HG03521 (cell line): Measurements from ENCODE around the gene PUSL1.
"Not testable (repeated sequence)": the region's sequence is repeated elsewhere in the genome, so short reads cannot be mapped to it uniquely, and the experiment has no call there.

Experiments
- ATAC-seq: cut with Tn5 transposase; IDR thresholded peaks from one replicate; pipeline ENCODE4 v1.9.1; 2021; ENCODE audit warnings: mild to moderate bottlenecking, moderate library complexity; ENCODE audit not compliant: unreplicated experiment

The PUSL1 gene

DNA sequence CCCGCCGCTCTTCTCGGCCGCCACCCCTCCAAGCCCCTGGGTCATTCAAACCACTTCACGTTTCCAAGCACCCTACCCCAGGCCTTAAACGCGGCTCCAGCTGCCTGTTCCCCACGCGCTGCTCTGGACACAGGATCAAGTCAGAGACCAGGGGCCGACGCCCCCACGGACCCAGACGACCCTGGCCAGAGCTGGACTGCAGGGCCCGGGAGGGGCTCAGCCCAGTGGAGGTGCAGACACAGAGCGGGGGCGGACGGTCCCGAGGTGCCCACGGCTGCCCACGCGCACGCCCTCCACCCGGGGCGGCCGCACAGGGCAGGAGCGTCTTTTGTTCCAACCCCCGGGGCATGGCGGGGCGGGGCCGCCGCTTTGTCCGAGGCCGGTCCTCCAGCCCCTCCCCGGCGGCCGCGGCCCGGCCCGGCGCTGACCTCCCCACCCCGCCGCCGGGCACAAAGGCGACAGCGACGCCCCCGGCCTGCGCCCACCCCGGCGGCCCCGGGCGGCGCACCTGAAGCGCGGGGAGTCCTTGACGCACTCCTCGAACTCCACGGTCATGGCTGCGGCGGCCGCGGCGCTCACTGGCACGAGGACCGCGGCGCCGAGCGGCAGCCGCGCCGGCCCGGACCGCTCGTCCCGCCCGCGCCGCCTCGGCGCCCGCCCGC is 1.0 kb upstream of the PUSL1 start:
- ATAC-seq, result peak; percentile 2

DNA sequence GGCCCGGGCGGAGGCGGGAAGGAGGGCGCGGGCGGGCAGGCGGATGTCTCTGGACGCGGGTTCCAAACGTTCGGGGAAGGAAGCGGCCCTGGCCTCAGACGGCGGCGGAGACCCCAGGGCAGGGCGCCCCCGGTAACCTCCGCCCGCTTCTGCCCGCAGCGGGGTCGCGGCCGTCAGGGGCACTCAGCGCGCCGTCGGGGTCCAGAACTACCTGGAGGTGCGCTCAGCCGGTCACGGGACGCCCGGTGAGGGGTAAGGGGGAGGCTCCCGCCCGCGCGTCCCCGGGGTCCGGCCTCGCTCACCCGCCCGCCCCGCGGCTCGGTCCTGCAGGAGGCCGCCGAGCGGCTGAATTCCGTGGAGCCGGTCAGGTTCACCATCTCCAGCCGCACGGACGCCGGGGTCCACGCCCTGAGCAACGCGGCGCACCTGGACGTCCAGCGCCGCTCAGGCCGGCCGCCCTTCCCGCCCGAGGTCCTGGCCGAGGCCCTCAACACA is 406 bp downstream of the PUSL1 start:
- no peak for ATAC-seq

DNA sequence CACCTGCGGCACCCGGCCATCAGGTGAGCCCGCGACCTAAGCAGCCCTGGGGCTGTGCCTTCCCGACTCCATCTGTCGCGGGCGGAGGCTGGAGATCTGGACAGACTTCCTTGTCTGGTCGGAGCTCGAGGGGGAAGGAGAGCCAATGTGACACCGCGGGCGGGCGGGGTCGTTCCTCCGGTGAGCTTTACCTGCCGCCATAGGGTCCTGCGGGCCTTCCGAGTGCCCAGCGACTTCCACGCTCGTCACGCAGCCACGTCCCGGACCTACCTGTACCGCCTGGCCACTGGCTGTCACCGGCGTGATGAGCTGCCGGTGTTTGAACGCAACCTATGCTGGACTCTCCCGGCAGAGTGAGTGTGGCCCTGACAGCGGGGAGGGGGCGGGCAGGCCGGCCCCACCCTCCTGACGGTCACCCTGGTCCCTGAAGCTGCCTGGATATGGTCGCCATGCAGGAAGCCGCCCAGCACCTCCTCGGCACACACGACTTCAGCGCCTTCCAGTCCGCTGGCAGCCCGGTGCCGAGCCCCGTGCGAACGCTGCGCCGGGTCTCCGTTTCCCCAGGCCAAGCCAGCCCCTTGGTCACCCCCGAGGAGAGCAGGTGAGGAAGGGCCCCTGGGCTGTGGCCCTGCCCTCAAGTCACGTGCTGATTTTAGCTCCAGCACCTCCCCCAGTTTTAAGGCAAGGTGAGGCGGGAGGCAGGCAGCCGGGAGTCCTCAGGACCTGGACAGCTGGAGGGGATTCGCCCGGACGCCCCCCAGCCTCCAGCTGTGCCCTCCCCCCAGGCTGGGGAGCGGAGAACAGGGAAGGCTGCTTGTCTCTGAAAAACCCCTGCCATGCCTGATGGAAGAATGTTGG is 1.1 kb downstream of the PUSL1 start:
- no peak for ATAC-seq

DNA sequence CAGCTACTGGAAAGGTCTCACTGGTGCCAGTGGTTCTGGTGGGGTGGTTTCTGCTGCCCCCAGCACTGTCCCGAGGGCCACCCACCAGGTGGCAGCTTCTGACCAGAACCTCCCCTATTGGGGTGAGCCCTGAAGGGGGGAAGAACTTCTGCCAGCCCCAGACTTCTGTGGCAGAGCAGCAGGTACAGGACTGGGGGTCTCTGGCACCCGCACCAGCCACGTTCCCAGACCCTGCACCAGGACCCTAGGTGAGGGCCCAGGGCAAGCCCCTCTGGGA is 1.6 kb downstream of the PUSL1 start:
- ATAC-seq, result no peak

DNA sequence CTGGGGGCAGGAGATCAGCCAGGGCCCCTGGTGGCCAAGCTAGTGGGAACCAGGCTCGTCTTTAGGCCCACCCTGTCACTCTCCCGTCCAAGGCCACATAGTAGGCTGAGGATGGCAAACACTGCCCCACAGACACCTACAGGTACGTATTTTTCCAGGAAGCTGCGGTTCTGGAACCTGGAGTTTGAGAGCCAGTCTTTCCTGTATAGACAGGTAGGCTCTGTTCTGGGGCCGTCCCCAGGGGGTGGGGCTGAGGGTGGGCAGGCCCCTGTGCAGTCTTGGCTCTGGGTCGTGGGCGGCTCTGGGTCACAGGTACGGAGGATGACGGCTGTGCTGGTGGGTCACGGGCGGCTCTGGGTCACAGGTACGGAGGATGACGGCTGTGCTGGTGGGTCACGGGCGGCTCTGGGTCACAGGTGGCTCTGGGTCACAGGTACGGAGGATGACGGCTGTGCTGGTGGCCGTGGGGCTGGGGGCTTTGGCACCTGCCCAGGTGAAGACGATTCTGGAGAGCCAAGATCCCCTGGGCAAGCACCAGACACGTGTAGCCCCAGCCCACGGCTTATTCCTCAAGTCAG is 2.2 kb downstream of the PUSL1 start:
- no peak for ATAC-seq

DNA sequence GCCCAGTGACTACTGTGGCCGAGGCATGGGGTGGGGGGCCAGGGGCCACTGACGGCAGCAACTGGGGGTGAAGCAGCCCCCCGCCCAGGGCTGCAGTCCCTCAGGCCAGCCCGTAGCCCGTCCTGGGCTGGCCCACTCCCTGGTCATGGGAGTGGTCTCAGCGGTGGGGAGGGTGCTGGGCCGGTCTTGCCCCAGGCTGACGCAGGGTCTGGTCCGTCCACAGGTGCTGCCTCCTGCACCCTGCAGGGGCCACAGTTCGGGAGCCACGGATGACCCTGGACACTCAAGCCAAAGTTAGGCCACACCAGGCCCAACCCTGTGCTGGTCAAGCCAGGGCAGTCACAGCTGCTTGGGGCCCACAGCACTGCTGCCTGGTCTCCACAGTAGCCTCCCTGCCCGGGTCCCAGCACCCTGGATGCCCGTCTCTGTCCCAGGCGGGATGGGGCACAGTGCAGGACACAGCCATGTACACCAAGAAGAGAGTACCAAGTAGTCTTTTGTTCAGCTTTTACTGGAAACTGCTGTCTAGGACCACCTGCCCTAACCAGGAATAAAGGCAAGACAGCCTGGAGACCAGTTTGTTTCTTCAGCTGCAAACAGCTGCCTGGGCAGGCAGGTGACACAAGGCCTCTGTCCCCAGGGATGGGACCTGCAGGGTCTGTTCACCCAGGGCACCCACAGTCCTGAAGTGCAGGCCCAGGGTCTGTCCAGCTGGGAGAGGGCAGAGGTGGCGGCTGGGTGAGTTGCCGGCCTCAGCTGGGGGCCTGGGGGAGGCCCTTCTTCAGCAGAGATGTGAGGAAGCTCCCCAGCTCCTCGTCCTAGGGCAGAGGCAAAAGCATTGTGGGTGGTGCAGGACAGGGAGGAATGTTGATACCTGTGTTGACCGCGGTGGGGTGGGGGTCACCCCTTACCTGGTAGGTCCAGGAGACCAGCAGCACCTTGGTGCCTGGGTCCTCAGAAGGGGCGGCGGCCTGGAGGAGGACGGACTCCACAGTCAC is 3.0 kb downstream of the PUSL1 start:
- ATAC-seq, result no peak

DNA sequence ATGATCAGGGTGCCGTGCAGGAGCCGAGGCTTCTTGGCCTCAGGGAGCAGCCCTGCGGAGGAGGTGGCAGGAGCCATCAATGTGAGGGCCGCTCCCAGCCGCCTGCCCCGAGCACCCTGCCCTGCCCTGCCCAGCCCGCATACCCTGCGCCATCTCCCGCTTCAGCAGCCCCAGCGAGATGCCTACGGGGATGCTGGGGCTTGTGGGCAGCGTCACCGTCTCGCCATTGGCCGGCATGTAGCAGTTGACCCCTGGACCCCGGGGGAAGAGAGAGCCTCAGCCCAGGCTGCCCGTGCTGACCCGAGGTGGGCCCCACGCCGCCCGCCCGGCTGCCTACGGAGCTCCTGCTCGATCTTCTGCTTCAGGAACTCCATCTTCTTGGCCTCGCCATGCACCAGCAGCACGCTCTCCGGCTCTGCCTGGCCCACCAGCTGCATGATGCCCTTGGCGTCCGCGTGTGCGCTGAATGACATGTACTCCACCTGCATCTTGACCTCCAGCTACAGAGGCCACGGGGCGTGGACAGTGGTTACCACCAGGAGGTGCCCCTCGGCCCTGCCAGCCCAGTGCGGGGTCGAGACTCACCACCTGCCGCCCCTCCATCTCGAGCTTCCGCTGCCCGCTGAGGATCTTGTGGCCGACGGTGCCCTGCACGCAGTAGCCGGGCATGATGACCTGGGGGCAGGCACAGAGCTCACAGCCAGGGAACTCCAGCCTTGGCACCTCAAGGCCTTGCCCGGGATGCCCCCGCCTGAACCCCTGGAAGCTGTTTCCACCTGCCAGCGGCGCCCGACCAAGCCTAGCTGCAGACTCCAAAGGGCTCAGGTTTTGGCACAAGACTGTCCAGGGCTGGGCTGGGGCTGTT is 4.3 kb downstream of the PUSL1 start:
- ATAC-seq, result no peak

DNA sequence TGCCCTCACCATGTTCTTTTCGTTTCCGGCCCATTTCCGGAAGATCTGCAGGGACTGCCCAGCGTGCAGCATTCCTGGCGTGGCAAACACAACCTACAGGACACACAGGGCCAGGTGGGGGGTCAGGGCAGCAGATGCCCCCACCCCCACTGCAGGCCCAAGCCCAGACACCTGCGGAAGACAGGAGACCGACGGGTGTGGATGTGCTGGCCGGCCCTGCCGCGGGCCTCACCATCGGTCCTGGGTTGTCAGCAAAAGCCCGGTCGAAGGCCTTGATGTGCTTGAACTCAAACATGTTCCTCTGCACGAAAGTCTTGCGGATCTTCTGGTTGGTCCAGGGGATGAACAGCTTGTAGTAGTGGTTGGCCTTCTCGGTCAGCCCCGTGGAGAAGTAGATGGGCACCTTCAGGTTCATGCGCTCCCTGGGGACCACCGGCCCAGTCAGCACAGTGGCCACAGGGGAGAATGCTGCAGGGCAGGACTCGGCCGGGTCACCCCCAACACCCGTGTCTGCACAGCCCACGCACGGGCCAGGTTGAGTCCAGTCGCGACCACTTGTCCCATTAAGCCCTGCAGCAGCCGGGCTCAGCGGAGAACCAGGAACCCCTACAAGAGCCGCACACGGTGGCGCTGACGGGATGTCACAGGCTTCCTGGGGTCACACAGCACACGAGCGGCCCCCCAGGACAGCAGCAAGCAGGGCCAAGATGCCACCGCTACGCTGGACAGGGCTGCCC is 5.3 kb downstream of the PUSL1 start:
- no peak for ATAC-seq

DNA sequence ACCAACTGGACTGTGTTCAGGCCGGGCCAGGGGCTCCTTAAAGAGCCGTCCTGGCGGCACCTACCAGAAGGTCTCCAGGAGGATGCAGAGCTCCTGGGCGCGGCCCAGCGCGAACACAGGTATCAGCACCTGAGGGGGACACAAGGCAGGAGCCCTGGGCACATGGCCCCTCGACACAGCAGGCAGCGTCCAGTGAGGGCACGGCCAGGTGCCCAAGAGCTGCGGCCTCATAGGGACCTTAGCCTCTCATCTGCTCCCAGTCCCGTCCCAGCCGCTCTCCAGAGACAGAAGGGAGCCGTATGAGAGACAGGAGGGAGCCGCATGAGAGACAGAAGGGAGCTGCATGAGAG is 5.8 kb downstream of the PUSL1 start:
- no peak for ATAC-seq

DNA sequence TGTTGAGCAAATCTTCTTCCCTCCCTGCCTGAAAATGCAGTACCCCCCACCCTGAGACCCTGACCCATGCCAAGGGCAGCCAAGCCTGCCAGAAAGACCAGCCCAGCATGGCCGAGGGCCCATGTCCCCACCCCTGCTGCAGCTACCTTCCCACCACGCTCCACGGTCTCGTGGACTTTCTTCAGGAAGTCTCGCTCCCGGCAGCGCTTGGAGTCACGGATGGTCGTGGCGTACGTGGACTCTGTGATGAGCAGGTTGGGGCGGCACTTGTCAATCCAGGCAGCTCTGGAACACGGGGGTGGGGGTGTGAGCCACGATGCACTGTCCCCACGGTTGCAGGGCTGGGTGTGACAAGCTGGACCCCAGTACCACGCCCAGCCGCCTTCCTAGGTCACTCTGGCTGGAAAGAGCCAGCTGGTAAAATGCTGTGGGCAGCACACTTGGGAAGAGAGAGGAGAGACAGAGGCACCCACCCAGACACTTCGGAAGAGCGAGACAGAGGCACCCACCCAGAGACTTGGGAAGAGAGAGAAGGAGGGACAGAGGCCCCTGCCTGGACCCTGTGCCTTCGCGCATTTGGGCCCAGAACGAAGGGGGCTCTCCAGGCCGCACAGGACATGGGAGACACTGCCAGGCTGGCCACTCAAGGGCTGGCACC is 6.4 kb downstream of the PUSL1 start:
- ATAC-seq, result no peak

DNA sequence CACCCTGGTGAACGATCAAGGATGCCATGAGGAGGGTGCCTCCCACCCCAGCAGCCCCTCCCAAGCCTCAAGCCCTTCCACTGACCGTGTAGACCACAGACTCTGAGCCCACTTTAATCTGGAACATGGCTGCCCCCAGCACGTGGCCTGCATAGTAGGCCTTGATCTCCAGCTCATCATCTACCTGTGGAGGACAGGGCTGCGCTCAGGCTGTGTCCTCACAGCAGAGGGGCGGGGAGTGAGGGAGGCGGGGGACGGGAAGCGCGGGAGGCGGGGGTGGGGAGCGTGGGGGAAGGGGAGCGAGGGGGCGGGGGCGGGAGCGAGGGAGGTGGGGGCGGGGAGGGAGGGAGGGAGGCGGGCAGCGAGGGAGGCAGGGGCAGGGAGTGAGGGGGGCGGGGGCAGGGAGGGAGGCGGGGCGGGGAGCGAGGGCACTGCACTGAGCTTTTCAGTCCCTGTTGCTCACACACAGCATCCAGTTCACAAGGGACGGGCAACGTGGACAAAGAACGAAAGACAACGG is 7.1 kb downstream of the PUSL1 start:
- ATAC-seq, result no peak

DNA sequence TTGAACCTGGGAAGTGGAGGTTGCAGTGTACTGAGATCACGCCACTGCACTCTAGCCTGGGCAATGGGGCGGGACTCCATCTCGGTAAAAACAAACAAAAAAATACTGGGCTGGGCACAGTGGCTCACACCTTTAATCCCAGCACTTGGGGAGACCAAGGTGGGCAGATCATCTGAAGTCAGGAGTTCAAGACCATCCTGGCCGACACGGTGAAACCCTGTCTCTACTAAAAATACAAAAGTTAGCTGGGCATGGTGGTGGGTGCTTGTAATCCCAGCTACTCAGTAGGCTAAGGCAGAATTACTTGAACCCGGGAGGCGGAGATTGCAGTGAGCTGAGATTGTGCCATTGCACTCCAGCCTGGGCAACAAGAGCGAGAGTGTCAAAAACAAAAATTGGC is 7.8 kb downstream of the PUSL1 start:
- not testable (repeated sequence) for ATAC-seq

DNA sequence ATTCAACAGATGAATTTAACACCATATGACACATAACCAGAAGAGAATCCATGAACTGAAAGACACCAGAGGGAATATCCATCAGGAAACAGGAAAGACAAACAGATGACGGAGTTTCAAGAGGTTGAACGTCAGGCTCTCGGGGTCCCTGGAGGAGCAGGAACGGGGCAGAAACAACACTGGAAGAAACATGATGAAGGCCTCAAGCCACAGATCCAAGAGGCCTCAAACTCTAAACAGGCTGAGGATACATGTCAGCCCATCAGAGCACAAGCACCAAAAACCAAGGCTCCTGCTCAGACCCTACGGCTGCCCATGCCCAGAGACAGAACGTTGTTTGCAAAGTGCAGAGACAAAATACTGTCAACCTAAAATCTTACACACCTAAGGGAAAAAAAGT is 9.0 kb downstream of the PUSL1 start:
- no peak for ATAC-seq

DNA sequence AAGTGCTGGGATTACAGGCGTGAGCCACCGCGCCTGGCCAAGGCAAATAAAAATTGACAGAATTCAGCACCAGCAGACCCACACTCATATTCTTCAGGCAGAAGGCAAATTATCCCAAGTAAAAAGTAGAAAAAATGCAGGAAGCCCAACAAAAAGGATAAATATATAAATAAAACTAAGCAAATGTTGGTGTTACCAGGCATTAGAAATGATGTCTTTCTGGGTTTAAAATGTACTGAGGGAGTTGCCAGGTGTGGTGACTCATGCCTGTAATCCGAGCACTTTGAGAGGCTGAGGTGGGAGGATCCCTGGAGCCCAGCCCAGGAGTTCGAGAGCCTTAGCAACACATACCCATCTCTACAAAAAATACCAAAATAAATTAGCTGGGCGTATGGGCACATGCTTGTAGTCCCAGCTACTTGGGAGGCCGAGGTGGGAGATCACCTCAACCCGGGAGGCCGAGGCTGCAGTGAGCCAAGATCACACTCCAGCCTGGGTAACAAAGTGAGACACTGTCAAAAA is 9.8 kb downstream of the PUSL1 start:
- no peak for ATAC-seq

DNA sequence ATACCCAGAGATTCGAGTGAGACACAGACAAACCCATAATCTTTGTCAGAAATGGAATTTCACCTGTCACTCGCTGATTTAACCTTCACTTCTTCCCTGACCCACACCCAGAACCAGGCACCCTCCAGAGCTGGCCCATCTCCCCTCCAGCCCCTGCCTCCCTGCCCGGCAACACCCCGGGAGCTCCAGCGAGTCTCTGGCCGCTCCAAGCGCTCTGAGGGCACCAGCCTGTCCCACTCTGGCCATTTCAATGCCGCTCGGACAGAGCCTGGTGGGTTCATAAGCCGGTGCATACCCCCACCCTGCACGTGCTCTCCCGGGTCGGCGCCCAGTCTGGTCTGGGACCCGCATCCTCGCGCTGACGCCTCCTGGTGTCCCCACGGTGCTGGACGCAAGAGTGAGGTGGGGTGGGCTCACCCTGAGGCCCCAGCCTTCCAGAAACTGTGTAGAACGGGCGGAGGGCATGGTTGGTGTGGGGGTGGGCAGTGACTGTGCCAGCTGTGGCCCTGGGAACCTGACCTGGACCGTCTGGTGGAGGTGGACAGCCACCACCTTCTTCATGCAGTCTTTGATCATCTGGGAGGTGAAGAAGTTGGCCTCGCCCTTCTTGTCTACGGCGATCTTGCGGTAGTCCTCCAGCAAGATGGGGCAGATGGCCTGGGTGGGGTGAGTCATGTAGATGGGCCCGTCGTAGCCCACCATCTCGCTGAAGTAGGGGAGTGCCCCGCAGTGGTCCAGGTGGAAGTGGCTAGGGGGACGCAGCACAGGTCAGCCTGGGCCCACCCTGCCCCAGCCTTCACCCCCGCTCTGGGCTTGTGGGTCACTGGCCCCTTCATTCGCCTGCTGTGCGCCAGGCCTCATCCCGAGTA is 10.6 kb downstream of the PUSL1 start:
- no peak for ATAC-seq

DNA sequence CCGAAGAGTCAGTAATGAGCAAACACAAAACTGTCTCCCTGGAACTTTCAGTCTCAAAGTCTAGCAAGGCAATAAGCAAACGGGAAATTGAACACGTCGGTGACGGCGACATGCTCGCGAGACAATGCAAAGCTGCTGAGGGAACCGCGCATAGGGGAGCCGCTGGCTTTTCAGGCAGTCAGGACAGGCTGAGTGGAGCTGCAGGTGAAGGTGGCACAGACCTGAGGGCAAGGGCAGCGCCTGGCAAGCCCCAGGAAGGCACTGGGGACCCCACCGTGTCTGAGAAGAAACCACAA is 11.2 kb downstream of the PUSL1 start:
- no peak for ATAC-seq

DNA sequence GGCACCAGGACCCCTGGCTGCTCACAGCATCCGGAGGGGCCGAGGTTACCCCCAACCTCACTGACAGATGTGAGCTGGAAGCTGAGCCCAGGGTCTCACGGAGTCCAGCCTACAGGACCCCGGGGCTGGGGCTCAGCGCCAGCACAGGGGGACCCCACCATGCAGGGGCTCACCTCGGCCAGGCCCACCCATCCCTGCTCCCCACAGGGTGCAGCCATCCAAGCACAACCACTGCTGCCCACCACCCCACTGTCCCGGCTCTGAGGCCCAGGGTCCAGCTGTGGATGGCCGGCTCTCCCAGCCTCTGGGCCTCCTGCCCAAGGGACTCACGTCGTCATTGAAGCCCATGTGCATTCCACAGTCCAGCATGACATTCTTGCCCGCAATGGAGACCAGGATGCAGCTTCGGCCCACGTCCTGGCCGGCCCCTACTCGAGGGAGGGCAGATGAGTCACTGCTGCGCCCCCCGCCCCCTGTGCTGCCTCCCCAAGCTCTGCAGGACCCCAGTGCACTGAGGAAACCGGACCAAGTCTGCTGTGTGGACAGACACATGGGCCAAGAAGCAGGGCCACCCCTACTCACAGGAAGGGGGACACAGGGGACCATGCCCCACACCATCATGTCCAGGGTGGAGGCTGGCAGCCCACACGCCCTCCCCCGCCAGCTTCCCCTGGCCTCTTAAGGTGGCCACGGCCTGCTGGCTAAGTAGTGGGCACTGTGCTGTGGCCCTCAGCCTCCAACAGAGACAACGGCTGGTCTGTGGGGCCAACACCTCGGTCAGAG is 12.5 kb downstream of the PUSL1 start:
- no peak for ATAC-seq
